Measurements from ENCODE around the gene CCNJ. TPM values are rescaled to one million over a fixed set of nuclear protein-coding genes. Genes with fewer than 3 reads are reported as not detected.

CCNJ gene
- total and polyA plus RNA-seq, 2 of the 13 experiments (the other 11 are each of a cell fraction or from before 2014, with no cell fraction given) = 14.1 to 21.5 TPM

DNA sequence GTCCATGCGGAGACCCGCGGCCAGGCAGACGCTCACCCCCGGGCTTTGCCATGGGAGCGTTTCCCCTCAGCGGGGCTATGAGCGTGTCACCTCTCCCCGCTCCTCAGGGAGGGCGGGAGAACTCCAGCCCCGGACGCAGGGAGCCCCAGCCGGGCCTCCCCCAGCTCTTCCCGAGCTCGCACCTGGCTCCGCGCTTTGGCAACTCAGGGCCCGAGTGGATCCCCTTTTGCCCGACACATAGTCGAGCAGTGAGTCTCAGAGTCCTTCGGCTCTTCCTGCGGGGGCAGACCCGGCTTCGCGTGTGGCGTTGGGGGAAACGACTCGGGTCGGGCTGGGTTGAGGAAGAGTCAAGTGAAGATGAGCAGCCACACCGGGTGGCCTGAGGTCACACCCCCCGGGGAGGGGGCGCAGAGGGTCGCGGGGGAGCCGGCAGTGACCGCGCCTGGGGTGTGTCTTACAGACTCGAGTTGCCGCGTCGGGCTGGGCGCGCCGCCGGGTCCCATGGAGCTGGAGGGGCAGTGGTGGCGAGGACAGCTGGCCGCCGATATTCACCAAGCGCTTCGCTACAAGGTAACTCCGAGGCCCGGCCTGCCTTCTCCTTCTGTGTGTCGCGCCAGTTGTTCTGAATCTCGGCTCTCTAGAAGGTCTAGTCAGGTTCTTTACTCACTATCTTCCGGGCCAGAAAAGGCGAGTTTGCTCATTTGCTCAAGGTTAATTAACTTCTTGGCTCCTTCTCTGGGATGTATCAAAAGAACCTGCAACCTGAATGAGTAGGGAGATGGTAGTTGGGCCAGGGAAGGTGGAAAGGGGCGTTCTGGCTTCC lies 721 bp downstream of the CCNJ start (continued):
- TF ChIP-seq, protein P1, sequence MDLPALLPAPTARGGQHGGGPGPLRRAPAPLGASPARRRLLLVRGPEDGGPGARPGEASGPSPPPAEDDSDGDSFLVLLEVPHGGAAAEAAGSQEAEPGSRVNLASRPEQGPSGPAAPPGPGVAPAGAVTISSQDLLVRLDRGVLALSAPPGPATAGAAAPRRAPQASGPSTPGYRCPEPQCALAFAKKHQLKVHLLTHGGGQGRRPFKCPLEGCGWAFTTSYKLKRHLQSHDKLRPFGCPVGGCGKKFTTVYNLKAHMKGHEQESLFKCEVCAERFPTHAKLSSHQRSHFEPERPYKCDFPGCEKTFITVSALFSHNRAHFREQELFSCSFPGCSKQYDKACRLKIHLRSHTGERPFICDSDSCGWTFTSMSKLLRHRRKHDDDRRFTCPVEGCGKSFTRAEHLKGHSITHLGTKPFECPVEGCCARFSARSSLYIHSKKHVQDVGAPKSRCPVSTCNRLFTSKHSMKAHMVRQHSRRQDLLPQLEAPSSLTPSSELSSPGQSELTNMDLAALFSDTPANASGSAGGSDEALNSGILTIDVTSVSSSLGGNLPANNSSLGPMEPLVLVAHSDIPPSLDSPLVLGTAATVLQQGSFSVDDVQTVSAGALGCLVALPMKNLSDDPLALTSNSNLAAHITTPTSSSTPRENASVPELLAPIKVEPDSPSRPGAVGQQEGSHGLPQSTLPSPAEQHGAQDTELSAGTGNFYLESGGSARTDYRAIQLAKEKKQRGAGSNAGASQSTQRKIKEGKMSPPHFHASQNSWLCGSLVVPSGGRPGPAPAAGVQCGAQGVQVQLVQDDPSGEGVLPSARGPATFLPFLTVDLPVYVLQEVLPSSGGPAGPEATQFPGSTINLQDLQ (CRISPR knock-in tag; IDR thresholded peaks at IDR 0.05) = peak; percentile 78; the same call in 1 of the 2 replicates
- peak; percentile 50; the same call in 1 of the 2 replicates for TF ChIP-seq ZNF350 (CRISPR knock-in tag; IDR thresholded peaks at IDR 0.05; ENCODE audit: borderline replicate concordance, low read depth)
- no peak for TF ChIP-seq SRSF9 (IDR thresholded peaks at IDR 0.05; ENCODE audit: borderline replicate concordance, insufficient read depth, low read depth, low read length, poor library complexity, severe bottlenecking)
- TF ChIP-seq ZMYM4 (CRISPR knock-in tag; IDR thresholded peaks at IDR 0.05) = no peak
- TF ChIP-seq ZMAT3 (CRISPR knock-in tag; conservative IDR thresholded peaks at IDR 0.05) = peak; percentile 62; the same call in 1 of the 2 replicates
- TF ChIP-seq ASH2L (IDR thresholded peaks at IDR 0.05; ENCODE audit: insufficient read length, low read depth, low read length) = peak; percentile 55
- 0 out of 2 replicates have a peak, but pooled peaks have one; percentile 22 for TF ChIP-seq ZNF138 (CRISPR knock-in tag; IDR thresholded peaks at IDR 0.05; ENCODE audit: low read depth)
- TF ChIP-seq, protein P2, sequence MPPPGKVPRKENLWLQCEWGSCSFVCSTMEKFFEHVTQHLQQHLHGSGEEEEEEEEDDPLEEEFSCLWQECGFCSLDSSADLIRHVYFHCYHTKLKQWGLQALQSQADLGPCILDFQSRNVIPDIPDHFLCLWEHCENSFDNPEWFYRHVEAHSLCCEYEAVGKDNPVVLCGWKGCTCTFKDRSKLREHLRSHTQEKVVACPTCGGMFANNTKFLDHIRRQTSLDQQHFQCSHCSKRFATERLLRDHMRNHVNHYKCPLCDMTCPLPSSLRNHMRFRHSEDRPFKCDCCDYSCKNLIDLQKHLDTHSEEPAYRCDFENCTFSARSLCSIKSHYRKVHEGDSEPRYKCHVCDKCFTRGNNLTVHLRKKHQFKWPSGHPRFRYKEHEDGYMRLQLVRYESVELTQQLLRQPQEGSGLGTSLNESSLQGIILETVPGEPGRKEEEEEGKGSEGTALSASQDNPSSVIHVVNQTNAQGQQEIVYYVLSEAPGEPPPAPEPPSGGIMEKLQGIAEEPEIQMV (CRISPR knock-in tag; IDR thresholded peaks at IDR 0.05; ENCODE audit: low read depth) = no peak
- no peak for TF ChIP-seq TSC22D2 (CRISPR knock-in tag; IDR thresholded peaks at IDR 0.05; ENCODE audit: borderline replicate concordance)
- no peak for TF ChIP-seq TBX3 (IDR thresholded peaks at IDR 0.05; ENCODE audit: borderline replicate concordance)
- TF ChIP-seq GZF1 (CRISPR knock-in tag; IDR thresholded peaks at IDR 0.05) = no peak
- no peak for TF ChIP-seq HNRNPH1 (optimal IDR thresholded peaks at IDR 0.05; ENCODE audit: low read depth, low read length)
- TF ChIP-seq ZNF33A (CRISPR knock-in tag; IDR thresholded peaks at IDR 0.05; ENCODE audit: borderline replicate concordance) = no peak
- 0 out of 2 replicates have a peak, but pooled peaks have one; percentile 42 for TF ChIP-seq ZNF431 (CRISPR knock-in tag; IDR thresholded peaks at IDR 0.05; ENCODE audit: borderline replicate concordance, low read depth)
- TF ChIP-seq, protein P3, sequence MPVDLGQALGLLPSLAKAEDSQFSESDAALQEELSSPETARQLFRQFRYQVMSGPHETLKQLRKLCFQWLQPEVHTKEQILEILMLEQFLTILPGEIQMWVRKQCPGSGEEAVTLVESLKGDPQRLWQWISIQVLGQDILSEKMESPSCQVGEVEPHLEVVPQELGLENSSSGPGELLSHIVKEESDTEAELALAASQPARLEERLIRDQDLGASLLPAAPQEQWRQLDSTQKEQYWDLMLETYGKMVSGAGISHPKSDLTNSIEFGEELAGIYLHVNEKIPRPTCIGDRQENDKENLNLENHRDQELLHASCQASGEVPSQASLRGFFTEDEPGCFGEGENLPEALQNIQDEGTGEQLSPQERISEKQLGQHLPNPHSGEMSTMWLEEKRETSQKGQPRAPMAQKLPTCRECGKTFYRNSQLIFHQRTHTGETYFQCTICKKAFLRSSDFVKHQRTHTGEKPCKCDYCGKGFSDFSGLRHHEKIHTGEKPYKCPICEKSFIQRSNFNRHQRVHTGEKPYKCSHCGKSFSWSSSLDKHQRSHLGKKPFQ (CRISPR knock-in tag; IDR thresholded peaks at IDR 0.05; ENCODE audit: insufficient replicate concordance) = no peak
- 0 out of 2 replicates have a peak, but pooled peaks have one; percentile 37 for TF ChIP-seq RXRA (CRISPR knock-in tag; IDR thresholded peaks at IDR 0.05)

All from HepG2 (cell line).